ENCODE measurements around the gene DENND5A. TPM values are rescaled to one million over a fixed set of nuclear protein-coding genes. Genes with fewer than 3 reads are reported as not detected.
"Not testable (repeated sequence)": the region's sequence is repeated elsewhere in the genome, so short reads cannot be mapped to it uniquely, and the experiment has no call there.

Gene DENND5A
- total RNA-seq, 4 donors from 2014 or later: 60.0 to 199 (median 99.4) TPM

DNA sequence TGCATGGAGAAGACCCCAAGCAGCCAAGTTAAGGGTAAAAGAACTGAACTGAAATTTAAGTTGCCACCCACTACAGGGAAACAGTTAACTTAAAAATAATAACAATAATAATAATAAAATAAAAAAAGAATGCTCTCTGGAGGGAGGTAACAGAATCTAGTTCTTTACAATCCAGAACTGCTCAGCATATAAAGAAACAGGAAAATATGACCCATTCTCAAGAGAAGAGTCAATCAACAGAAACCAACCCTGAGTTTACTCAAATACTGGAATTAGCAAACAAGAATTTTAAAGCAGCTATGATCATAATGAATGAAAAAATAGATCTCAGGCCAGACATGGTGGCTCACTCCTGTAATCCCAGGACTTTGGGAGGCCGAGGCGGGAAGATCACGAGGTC lies 53.8 kb downstream of the DENND5A start:
- H3K27ac ChIP-seq: no peak overlapping the region
- no peak overlapping the region for H3K4me3 ChIP-seq
- H3K9me3 ChIP-seq: no peaks in the 10 kb centered on the region
- no peak for TF ChIP-seq POLR2A (IDR thresholded peaks at IDR 0.05)
- TF ChIP-seq, protein P1, sequence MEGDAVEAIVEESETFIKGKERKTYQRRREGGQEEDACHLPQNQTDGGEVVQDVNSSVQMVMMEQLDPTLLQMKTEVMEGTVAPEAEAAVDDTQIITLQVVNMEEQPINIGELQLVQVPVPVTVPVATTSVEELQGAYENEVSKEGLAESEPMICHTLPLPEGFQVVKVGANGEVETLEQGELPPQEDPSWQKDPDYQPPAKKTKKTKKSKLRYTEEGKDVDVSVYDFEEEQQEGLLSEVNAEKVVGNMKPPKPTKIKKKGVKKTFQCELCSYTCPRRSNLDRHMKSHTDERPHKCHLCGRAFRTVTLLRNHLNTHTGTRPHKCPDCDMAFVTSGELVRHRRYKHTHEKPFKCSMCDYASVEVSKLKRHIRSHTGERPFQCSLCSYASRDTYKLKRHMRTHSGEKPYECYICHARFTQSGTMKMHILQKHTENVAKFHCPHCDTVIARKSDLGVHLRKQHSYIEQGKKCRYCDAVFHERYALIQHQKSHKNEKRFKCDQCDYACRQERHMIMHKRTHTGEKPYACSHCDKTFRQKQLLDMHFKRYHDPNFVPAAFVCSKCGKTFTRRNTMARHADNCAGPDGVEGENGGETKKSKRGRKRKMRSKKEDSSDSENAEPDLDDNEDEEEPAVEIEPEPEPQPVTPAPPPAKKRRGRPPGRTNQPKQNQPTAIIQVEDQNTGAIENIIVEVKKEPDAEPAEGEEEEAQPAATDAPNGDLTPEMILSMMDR (IDR thresholded peaks at IDR 0.05): no peak
- intact Hi-C loops (cut with DNase I; ENCODE audit: low total_unique reads): no loop called here
- no peaks in the 10 kb centered on the region for H3K4me1 ChIP-seq
- no peak for DNase-seq
- H3K36me3 ChIP-seq: no peaks in the 10 kb centered on the region
- H3K27me3 ChIP-seq: no peaks in the 10 kb centered on the region

DNA sequence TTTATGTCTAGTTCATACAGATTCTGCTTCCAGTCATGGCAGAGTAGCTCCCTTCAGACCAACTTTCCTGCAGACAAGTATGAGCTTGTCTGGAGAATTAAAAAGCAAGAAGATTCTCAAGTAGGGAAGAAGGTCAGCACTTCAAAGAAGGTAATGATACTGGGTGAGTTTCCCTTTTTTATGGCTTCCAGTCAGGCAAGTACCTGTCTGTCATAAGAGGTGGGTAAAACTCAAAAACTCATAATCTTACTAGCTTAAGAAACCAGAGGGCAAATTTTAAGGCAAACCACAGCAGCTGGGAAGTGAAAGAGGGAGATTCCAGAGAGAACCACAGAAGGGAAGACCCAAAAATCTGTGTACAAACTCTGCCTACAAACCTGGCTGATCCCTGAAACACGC lies 54.2 kb downstream of the DENND5A start:
- Histone ChIP-seq H3K9me3 (no peaks in the 10 kb centered on the region), H3K4me1 (no peaks in the 10 kb centered on the region), H3K4me3 (no peak overlapping the region), H3K27ac (no peak overlapping the region), H3K27me3 (no peaks in the 10 kb centered on the region), H3K36me3 (no peaks in the 10 kb centered on the region)
- intact Hi-C loops (cut with DNase I; ENCODE audit: low total_unique reads): no loop called here
- no peak for DNase-seq
- TF ChIP-seq, protein P1 (IDR thresholded peaks at IDR 0.05): no peak
- TF ChIP-seq POLR2A (IDR thresholded peaks at IDR 0.05): no peak

DNA sequence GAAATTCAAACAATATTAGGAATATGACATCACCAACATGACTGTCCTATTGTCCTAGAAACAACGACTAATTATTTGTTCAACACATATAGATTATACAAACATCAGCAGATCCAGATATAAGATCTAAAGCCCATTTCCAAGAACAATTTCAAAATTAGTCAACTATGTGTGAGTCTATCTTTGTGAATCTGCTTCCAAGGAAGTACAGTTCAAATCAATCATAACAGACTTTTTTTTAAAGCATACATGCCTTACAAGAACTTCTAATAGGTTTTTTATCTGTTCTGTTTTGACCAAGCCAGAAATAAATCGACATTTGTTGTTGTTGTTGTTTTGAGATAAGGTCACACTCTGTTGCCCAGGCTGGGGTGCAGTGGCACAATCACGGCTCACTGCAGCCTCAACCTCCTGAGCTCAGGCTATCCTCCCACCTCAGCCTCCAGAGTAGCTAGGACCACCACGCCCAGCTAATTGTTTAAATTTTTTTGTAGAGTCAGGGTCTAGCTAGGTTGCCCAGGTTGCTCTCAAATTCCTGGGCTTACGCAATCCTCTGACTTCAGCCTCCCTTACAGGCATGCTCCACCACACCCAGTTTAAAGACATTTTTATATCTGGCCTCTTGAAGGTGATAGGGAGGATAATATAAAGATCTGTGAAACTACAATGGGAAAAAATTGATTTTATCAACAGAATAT lies 54.8 kb downstream of the DENND5A start:
- H3K27me3 ChIP-seq: no peaks in the 10 kb centered on the region
- H3K4me1 ChIP-seq: no peaks in the 10 kb centered on the region
- H3K4me3 ChIP-seq: no peak overlapping the region
- no peaks in the 10 kb centered on the region for H3K36me3 ChIP-seq
- H3K27ac ChIP-seq: no peak overlapping the region
- TF ChIP-seq, protein P1 (IDR thresholded peaks at IDR 0.05): no peak
- no peak for TF ChIP-seq POLR2A (IDR thresholded peaks at IDR 0.05)
- DNase-seq: no peak
- H3K9me3 ChIP-seq: no peaks in the 10 kb centered on the region
- intact Hi-C loops (cut with DNase I; ENCODE audit: low total_unique reads): no loop called here

DNA sequence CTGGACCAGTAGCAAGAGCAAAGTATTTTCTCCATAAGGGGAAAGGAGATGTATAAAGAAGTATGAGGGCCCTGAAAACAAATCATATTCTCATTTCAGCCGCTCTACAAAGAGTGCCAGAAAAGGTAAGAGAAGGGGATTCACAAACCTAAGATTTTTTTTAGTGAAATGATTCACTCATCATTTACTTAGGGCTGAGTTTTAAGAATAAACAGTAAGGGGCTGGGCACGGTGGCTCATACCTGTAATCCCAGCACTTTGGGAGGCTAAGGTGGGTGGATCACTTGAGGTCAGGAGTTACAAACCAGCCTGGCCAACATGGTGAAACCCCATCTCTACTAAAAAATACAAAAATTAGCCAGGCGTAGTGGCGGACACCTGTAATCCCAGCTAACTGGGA lies 55.5 kb downstream of the DENND5A start:
- H3K4me1 ChIP-seq; intact Hi-C loops (cut with DNase I; ENCODE audit: low total_unique reads); H3K27ac ChIP-seq; DNase-seq; H3K4me3 ChIP-seq; H3K27me3 ChIP-seq; H3K36me3 ChIP-seq; H3K9me3 ChIP-seq: not testable (repeated sequence)

DNA sequence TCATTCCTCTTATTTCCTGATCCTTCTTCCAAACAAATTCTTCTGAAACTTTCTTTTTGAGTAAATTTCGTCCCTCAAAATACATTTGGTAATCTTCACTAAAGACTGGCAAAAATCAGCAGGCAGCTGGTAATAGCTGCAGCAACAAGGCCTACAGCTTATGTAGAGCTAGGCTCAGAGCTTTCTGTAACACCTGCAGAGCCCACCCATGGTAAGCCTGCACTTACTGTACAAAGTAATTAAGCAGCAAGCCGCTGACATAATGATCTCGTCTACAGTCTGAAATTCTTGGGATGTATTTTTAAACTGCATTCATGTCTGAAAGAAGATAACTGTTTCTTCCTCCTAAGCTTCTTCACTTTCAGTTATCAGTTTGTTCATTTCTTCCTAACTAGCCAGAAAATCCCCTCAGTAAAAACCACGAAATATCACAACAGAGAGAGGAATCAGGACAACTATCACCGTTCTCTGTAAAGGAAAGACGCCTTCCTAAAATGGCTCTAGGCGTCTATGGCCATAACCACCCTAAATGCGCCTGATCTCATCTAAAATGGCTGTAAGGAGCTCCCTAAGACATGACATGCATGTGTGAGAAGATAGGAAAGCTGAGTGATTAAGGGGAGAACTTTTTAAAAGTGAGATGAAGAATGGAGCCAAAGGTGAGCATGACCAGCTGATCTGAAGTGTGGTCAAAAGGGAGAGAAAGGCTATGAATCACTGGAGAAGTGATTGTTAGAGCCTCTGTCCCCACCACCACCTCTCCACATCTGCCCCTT lies 56.2 kb downstream of the DENND5A start:
- Histone ChIP-seq H3K27ac (no peak overlapping the region), H3K9me3 (no peaks in the 10 kb centered on the region), H3K4me3 (no peak overlapping the region), H3K27me3 (no peaks in the 10 kb centered on the region), H3K4me1 (no peaks in the 10 kb centered on the region), H3K36me3 (no peaks in the 10 kb centered on the region)
- intact Hi-C loops (cut with DNase I; ENCODE audit: low total_unique reads): no loop called here
- no peak for DNase-seq
- TF ChIP-seq POLR2A (IDR thresholded peaks at IDR 0.05): no peak
- TF ChIP-seq, protein P1 (IDR thresholded peaks at IDR 0.05): no peak
